Measurements from ENCODE around the gene ZNF407.

The ZNF407 gene

GRCh38 chr18:74831571-74832250 lies 234.0 kb downstream of the ZNF407 start:
- no peak overlapping the region for H3K4me3 ChIP-seq (ENCODE audit: low read depth, low read length)
- TF ChIP-seq CTCF (IDR thresholded peaks at IDR 0.05; ENCODE audit: control insufficient read depth, extremely low read depth, insufficient read depth): no peak
- no peak for DNase-seq (ENCODE audit: low read depth)

- H3K4me3 ChIP-seq (ENCODE audit: low read depth, low read length): no peak overlapping the region
- no peak for DNase-seq (ENCODE audit: low read depth)
- no peak for TF ChIP-seq CTCF (IDR thresholded peaks at IDR 0.05; ENCODE audit: control insufficient read depth, extremely low read depth, insufficient read depth)
These were observed 234.7 kb downstream of the ZNF407 start for GRCh38 chr18:74832381-74832780.

- no peak for DNase-seq (ENCODE audit: low read depth)
- no peak overlapping the region for H3K4me3 ChIP-seq (ENCODE audit: low read depth, low read length)
- no peak for TF ChIP-seq CTCF (IDR thresholded peaks at IDR 0.05; ENCODE audit: control insufficient read depth, extremely low read depth, insufficient read depth)
These were observed 235.3 kb downstream of the ZNF407 start for GRCh38 chr18:74832999-74833398.

- no peak for TF ChIP-seq CTCF (IDR thresholded peaks at IDR 0.05; ENCODE audit: control insufficient read depth, extremely low read depth, insufficient read depth)
- H3K4me3 ChIP-seq (ENCODE audit: low read depth, low read length): no peak overlapping the region
- no peak for DNase-seq (ENCODE audit: low read depth)
These were observed 237.0 kb downstream of the ZNF407 start for GRCh38 chr18:74834424-74835309.

GRCh38 chr18:74836296-74837139 lies 238.8 kb downstream of the ZNF407 start:
- no peak for DNase-seq (ENCODE audit: low read depth)
- H3K4me3 ChIP-seq (ENCODE audit: low read depth, low read length): no peak overlapping the region
- TF ChIP-seq CTCF (IDR thresholded peaks at IDR 0.05; ENCODE audit: control insufficient read depth, extremely low read depth, insufficient read depth): no peak

GRCh38 chr18:74840492-74841167 lies 243.0 kb downstream of the ZNF407 start:
- no peak for DNase-seq (ENCODE audit: low read depth)
- no peak overlapping the region for H3K4me3 ChIP-seq (ENCODE audit: low read depth, low read length)
- no peak for TF ChIP-seq CTCF (IDR thresholded peaks at IDR 0.05; ENCODE audit: control insufficient read depth, extremely low read depth, insufficient read depth)
